GM12801 (cell line): ENCODE measurements around the gene ZSWIM3.

Experiments used
- CTCF ChIP-seq: IDR thresholded peaks from one replicate; pipeline ENCODE4 v1.5.1; 2011; ENCODE audit warnings: control low read depth; ENCODE audit not compliant: insufficient read length; ENCODE audit errors: extremely low read depth

ZSWIM3 gene

GRCh38 chr20:45833883-45834796 lies 23.3 kb upstream of the ZSWIM3 start:
- no peak for TF ChIP-seq CTCF

- TF ChIP-seq CTCF, result no peak
Measured at GRCh38 chr20:45834797-45835161, 22.6 kb upstream of the ZSWIM3 start.

- no peak for TF ChIP-seq CTCF
Measured at GRCh38 chr20:45835329-45835765, 22.1 kb upstream of the ZSWIM3 start.

- TF ChIP-seq CTCF, result no peak
Measured at GRCh38 chr20:45835825-45836224, 21.6 kb upstream of the ZSWIM3 start.

GRCh38 chr20:45836841-45837240 lies 20.6 kb upstream of the ZSWIM3 start:
- no peak for TF ChIP-seq CTCF

GRCh38 chr20:45840700-45841198 lies 16.7 kb upstream of the ZSWIM3 start:
- TF ChIP-seq CTCF, result no peak

- no peak for TF ChIP-seq CTCF
Measured at GRCh38 chr20:45841407-45842129, 15.8 kb upstream of the ZSWIM3 start.
